Smooth muscle cell (in vitro differentiated cells): Measurements from ENCODE around the gene AGPAT3. TPM values are rescaled to one million over a fixed set of nuclear protein-coding genes. Genes with fewer than 3 reads are reported as not detected.

Source experiments
- DNase-seq: peaks from one replicate; lab custom pipeline; 2025; ENCODE audit not compliant: unreplicated experiment; lab: John Stamatoyannopoulos, UW
- H2AFZ ChIP-seq: fragments of 200-600 bp; sonication (generic); 2 replicates; pipeline ENCODE4 v1.6.0; 2016; ENCODE audit warnings: antibody characterized with exemption, low read depth, mild to moderate bottlenecking
- H3F3A ChIP-seq: fragments of 200-600 bp; sonication (generic); 2 replicates; pipeline ENCODE4 v1.6.0; 2017; ENCODE audit warnings: antibody characterized with exemption, low read depth
- H3K27ac ChIP-seq: fragments of 200-600 bp; sonication (generic); 2 replicates; pipeline ENCODE4 v1.5.1; 2016; ENCODE audit warnings: low read depth, mild to moderate bottlenecking
- H3K27me3 ChIP-seq: fragments of 200-600 bp; sonication (generic); 2 replicates; pipeline ENCODE4 v1.6.1; 2016; ENCODE audit warnings: low read depth, mild to moderate bottlenecking
- H3K36me3 ChIP-seq: fragments of 200-600 bp; sonication (generic); 2 replicates; pipeline ENCODE4 v1.5.1; 2016; ENCODE audit warnings: low read depth
- H3K4me1 ChIP-seq: fragments of 200-600 bp; sonication (generic); 2 replicates; pipeline ENCODE4 v1.5.1; 2016; ENCODE audit warnings: low read depth
- H3K4me2 ChIP-seq: fragments of 200-600 bp; sonication (generic); 2 replicates; pipeline ENCODE4 v1.6.0; 2016; ENCODE audit warnings: mild to moderate bottlenecking
- H3K4me3 ChIP-seq: fragments of 200-600 bp; sonication (generic); 2 replicates; pipeline ENCODE4 v1.5.1; 2016; ENCODE audit warnings: mild to moderate bottlenecking
- H3K79me2 ChIP-seq: fragments of 200-600 bp; sonication (generic); 2 replicates; pipeline ENCODE4 v1.6.0; 2016; ENCODE audit warnings: low read depth, mild to moderate bottlenecking
- H3K9ac ChIP-seq: fragments of 200-600 bp; sonication (generic); 2 replicates; pipeline ENCODE4 v1.6.0; 2016; ENCODE audit warnings: low read depth
- H3K9me3 ChIP-seq: fragments of 200-600 bp; sonication (generic); replicated peaks from 2 replicates; pipeline ENCODE4 v1.5.1; 2016; ENCODE audit warnings: low read depth
- H4K20me1 ChIP-seq: fragments of 200-600 bp; sonication (generic); 2 replicates; pipeline ENCODE4 v1.6.0; 2016; ENCODE audit warnings: low read depth
- WGBS: methylation state at CpG from one replicate; pipeline ENCODE4 v1.1.7; 2016; ENCODE audit warnings: low lambda C conversion rate; 5-methylcytosine and 5-hydroxymethylcytosine counted together
- polyA plus RNA-seq: library from polyadenylated mRNA; unstranded; fragments of >200 nt; fragmentation: Nextera tagmentation; extraction: Ambion mirVana; gene quantifications from 2 replicates; pipeline ENCODE4 v1.2.1, GENCODE V29; 2016
- total RNA-seq: library from RNA; depleted of rRNA; stranded (reverse); fragments of >200 nt; gene quantifications from 2 replicates; pipeline ENCODE4 v1.2.3, GENCODE V29; 2014
- TF ChIP-seq, protein P1 (sequence below): fragments of 200-600 bp; sonication (generic); IDR thresholded peaks from 2 replicates; pipeline ENCODE4 v1.5.1; 2017; ENCODE audit warnings: borderline replicate concordance, mild to moderate bottlenecking, antibody characterized with exemption; ENCODE audit not compliant: insufficient read depth, poor library complexity, severe bottlenecking

The AGPAT3 gene
- total and polyA plus RNA-seq, 2 experiments from 2014 or later: 10.9 to 17.2 TPM

DNA sequence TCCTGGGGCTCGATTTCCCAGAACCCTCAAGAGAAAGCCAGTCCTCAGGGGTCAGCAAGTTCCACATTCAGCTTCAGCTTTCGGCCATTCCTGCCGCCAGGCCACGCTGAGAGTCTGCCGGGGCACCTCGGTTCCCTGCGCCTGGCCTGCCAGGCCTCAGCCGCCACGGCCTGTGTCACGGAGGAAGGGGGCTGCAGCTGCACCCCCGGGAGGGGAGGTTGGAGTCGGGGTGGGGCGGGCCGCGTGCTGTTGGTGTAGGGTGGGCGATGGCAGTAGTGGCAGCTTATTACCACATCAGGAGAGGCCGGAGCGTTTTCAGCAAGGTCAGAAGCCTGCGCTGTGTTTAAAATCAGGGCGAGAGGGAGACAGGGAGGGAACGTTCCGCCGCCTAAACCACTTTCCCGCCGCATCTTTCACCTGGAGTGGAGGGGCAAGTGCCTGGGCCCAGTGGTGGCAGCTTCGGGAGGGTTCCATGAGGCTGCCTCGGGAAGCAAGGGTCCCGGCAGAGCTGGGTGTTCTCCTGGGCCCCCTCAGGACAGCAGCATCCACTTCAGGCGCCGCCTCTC, 78.6 kb downstream of the AGPAT3 start:
- no peak overlapping the region for H3K4me2 ChIP-seq
- TF ChIP-seq, protein P1, sequence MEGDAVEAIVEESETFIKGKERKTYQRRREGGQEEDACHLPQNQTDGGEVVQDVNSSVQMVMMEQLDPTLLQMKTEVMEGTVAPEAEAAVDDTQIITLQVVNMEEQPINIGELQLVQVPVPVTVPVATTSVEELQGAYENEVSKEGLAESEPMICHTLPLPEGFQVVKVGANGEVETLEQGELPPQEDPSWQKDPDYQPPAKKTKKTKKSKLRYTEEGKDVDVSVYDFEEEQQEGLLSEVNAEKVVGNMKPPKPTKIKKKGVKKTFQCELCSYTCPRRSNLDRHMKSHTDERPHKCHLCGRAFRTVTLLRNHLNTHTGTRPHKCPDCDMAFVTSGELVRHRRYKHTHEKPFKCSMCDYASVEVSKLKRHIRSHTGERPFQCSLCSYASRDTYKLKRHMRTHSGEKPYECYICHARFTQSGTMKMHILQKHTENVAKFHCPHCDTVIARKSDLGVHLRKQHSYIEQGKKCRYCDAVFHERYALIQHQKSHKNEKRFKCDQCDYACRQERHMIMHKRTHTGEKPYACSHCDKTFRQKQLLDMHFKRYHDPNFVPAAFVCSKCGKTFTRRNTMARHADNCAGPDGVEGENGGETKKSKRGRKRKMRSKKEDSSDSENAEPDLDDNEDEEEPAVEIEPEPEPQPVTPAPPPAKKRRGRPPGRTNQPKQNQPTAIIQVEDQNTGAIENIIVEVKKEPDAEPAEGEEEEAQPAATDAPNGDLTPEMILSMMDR: no peak

DNA sequence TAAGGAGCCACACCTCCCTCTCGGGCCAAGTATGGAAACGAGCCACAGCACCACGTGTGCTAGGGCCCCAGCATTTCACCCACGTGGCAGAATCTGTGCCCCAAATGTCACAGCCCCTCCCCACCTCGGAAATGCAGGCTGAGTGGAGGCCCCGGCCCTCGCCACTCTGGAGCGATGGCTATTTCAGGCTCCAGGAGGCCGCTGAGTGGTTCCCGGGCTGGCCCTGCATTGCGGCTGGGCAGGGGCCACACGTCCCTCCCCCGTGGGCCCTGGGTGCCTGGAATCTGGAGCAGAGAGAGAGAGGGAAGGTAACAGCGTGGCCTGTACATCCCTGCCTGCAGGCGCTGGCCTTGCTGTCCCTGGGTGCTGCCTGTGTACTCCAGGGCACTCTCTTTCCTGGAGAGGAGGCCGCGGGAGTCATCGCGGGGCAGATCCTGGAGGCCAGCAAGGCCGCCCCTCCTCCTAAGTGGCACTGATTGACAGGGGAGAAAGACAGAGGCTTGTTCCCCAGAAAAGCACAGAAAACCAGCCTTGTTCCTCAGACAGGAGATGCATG, 79.1 kb downstream of the AGPAT3 start:
- Histone ChIP-seq H3K9me3 (peaks cover 1% of the 10 kb centered on the region), H3K79me2 (no peaks in the 10 kb centered on the region), H3K4me2 (no peak overlapping the region), H3K27me3 (no peaks in the 10 kb centered on the region), H3K36me3 (no peaks in the 10 kb centered on the region), H3K9ac (no peak overlapping the region), H4K20me1 (peaks cover 74% of the 10 kb centered on the region), H2AFZ (no peak overlapping the region), H3K4me3 (no peak overlapping the region), H3F3A (no peaks in the 10 kb centered on the region), H3K4me1 (no peaks in the 10 kb centered on the region), H3K27ac (no peak overlapping the region)
- no peak for DNase-seq
- TF ChIP-seq, protein P1: no peak
- 92% methylated on average over 20 of the region's 20 CpGs for WGBS

More for the DNA sequence above, 78.6 kb downstream of the AGPAT3 start:
- no peaks in the 10 kb centered on the region for H3K79me2 ChIP-seq
- no peaks in the 10 kb centered on the region for H3K27me3 ChIP-seq
- H3K36me3 ChIP-seq: no peaks in the 10 kb centered on the region
- no peaks in the 10 kb centered on the region for H3K9me3 ChIP-seq
- peaks cover 79% of the 10 kb centered on the region for H4K20me1 ChIP-seq
- H2AFZ ChIP-seq: no peak overlapping the region
- DNase-seq: no peak
- H3F3A ChIP-seq: no peaks in the 10 kb centered on the region
- WGBS: 96% methylated on average over 30 of the region's 30 CpGs
- no peak overlapping the region for H3K27ac ChIP-seq
- H3K9ac ChIP-seq: no peak overlapping the region
- H3K4me1 ChIP-seq: no peaks in the 10 kb centered on the region
- H3K4me3 ChIP-seq: no peak overlapping the region

DNA sequence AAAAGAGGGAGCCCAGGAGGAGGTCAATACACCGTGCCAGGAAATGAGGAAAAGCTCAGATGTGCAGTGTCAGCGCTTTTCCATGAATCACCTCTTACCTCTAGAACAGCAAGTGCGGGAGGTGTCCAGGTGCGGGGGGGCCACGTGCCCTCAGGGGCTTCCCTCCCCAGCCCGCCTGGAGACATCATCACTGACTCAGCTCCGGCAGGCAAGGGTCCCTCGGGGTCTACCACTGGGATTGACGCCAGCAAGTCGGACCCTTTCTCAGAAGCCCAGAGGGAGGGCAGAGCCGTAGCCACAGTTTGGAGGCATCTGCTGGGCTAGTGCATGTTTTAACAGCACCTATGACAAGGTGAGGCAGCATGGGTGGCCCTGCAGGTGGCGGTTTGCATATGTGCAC, 79.7 kb downstream of the AGPAT3 start:
- 89% methylated on average over 12 of the region's 12 CpGs for WGBS
- TF ChIP-seq, protein P1: no peak
- Histone ChIP-seq H3K4me3 (no peak overlapping the region), H3K9ac (no peak overlapping the region), H3K27ac (no peak overlapping the region), H3K27me3 (no peaks in the 10 kb centered on the region), H3K79me2 (no peaks in the 10 kb centered on the region), H2AFZ (no peak overlapping the region), H3K4me2 (no peak overlapping the region), H4K20me1 (peaks cover 68% of the 10 kb centered on the region), H3K36me3 (no peaks in the 10 kb centered on the region), H3F3A (no peaks in the 10 kb centered on the region), H3K4me1 (no peaks in the 10 kb centered on the region), H3K9me3 (peaks cover 3% of the 10 kb centered on the region)
- DNase-seq: no peak
